Esophagus squamous epithelium (tissue), 5 donors: Measurements from ENCODE around the gene SEMA4D. TPM values are rescaled to one million over a fixed set of nuclear protein-coding genes. Genes with fewer than 3 reads are reported as not detected.

Experiments used
- DNase-seq: peaks from one replicate; lab custom pipeline; 2025; lab: John Stamatoyannopoulos, UW
- H3K27ac ChIP-seq, 4 donors: fragments of 200-600 bp; sonication (generic); one replicate each; pipeline ENCODE4 v1.5.1; 2016 to 2019; ENCODE audit warnings: mild to moderate bottlenecking in 1 of 4
- H3K27me3 ChIP-seq, 4 donors: fragments of 200-600 bp; sonication (generic); 1 replicate in 3 of 4; 2 replicates in 1 of 4; pipeline versions ENCODE4 v1.5.1 to v1.6.0; 2017 to 2021; ENCODE audit warnings: antibody characterized with exemption in 1 of 4
- H3K36me3 ChIP-seq, 3 donors: fragments of 200-600 bp; sonication (generic); one replicate each; pipeline ENCODE4 v1.5.1; 2016 to 2019
- H3K4me1 ChIP-seq, 3 donors: fragments of 200-600 bp; sonication (generic); one replicate each; pipeline ENCODE4 v1.5.1; 2017 to 2019
- H3K4me3 ChIP-seq, 4 donors: fragments of 200-600 bp; sonication (generic); 1 replicate in 3 of 4; 2 replicates in 1 of 4; pipeline ENCODE4 v1.5.1; 2016 to 2019; ENCODE audit warnings: mild to moderate bottlenecking in 2 of 4, moderate library complexity in 1 of 4
- H3K9me3 ChIP-seq, 3 donors: fragments of 200-600 bp; sonication (generic); one replicate each; pipeline ENCODE4 v1.5.1; 2016 to 2019
- POLR2A ChIP-seq, 4 donors: fragments of 450-650 bp; IDR thresholded peaks; one replicate each; pipeline ENCODE4 v1.6.1; 2017; ENCODE audit warnings: antibody characterized with exemption in 4 of 4, mild to moderate bottlenecking in 4 of 4, moderate library complexity in 3 of 4
- WGBS, 2 donors: methylation state at CpG; one replicate each; pipeline ENCODE4 v1.1.5; 2018; 5-methylcytosine and 5-hydroxymethylcytosine counted together
- intact Hi-C: fragments of 100-400 bp; cut with DNase I; formaldehyde crosslinking; loops from one replicate; pipeline ENCODE4 v1.15.0; 2022
- total RNA-seq, 4 donors: library from RNA; depleted of rRNA; stranded (reverse); fragments of >200 nt; gene quantifications; one replicate each; pipeline ENCODE4 v1.1.0, GENCODE V29; 2016
- TF ChIP-seq, protein P1 (sequence below), 6 experiments: fragments of 450-650 bp in 4 of 6; fragments of 200-600 bp in 2 of 6; sonication (generic) in 2 of 6; IDR thresholded peaks; one replicate each; pipeline ENCODE4 v1.5.1; 2016 to 2019; ENCODE audit warnings: antibody characterized with exemption in 6 of 6, mild to moderate bottlenecking in 4 of 6, moderate library complexity in 4 of 6
- donor health status: DM: yes; HTN: yes; CAD: no.

SEMA4D gene
- total RNA-seq, 4 donors from 2014 or later: 12.8 to 52.0 (median 20.5) TPM

DNA sequence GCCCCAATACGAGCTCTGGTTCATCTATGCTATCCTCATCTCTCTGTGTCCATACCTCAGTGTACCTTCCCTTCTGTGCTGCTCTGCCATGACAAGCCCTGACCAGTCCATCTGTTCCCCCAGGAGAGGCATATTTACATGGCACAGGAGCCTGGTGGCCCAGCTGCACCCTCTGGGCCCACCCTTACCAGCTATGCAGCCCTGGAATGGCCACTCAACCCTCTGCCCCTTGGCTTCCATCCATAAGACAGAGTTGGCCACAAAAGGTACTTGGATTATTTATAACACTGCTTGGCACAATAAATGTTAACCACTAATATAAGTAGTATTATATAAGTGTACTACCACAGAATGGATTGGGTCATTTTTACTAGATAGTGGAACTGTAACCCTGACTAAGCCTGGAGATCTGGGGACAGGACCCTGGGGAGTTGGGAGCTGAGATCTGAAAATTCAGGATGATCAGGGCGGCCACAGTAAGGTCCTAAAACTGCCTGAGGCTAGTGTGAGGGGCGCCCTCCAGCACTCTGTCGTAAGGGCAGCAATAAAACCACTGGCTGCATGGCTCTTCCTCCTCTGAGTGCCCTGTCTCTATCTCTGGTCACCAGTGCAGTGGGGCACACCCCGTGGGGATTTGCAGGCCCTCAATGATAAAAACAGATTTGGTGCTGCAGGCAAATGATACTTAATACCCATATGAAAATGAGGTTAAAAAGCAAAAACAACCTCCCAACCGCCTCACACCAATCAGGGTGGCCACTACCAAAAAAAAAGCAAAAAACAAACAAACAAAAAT is 65.8 kb downstream of the SEMA4D start:
- Histone ChIP-seq H3K27me3 (no peaks in the 10 kb centered on the region), H3K36me3 (no peaks in the 10 kb centered on the region), H3K27ac (peak overlapping the region; percentile 28 to 88 (median 59)), H3K9me3 (no peaks in the 10 kb centered on the region), H3K4me3 (no peak overlapping the region), H3K4me1 (peaks cover 31 to 100% (median 32%) of the 10 kb centered on the region in 3 donors)
- no peak for DNase-seq
- TF ChIP-seq, protein P1, sequence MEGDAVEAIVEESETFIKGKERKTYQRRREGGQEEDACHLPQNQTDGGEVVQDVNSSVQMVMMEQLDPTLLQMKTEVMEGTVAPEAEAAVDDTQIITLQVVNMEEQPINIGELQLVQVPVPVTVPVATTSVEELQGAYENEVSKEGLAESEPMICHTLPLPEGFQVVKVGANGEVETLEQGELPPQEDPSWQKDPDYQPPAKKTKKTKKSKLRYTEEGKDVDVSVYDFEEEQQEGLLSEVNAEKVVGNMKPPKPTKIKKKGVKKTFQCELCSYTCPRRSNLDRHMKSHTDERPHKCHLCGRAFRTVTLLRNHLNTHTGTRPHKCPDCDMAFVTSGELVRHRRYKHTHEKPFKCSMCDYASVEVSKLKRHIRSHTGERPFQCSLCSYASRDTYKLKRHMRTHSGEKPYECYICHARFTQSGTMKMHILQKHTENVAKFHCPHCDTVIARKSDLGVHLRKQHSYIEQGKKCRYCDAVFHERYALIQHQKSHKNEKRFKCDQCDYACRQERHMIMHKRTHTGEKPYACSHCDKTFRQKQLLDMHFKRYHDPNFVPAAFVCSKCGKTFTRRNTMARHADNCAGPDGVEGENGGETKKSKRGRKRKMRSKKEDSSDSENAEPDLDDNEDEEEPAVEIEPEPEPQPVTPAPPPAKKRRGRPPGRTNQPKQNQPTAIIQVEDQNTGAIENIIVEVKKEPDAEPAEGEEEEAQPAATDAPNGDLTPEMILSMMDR (IDR thresholded peaks at IDR 0.05): no peak
- no peak for TF ChIP-seq POLR2A (IDR thresholded peaks at IDR 0.05)
- 78 to 86% methylated on average over 4 to 6 of the region's 6 CpGs for WGBS, 2 donors
- intact Hi-C loops: no loop called here

- intact Hi-C loops: no loop called here
- Histone ChIP-seq H3K36me3 (no peaks in the 10 kb centered on the region), H3K27ac (peak overlapping the region; percentile 4 to 88 (median 74)), H3K4me3 (no peak overlapping the region), H3K27me3 (no peaks in the 10 kb centered on the region), H3K9me3 (no peaks in the 10 kb centered on the region), H3K4me1 (peaks cover 21 to 100% (median 22%) of the 10 kb centered on the region in 3 donors)
- 53 to 71% methylated on average over 6 of the region's 6 CpGs for WGBS, 2 donors
- DNase-seq: no peak
- TF ChIP-seq, protein P1 (IDR thresholded peaks at IDR 0.05): no peak
- TF ChIP-seq POLR2A (IDR thresholded peaks at IDR 0.05): no peak
Measured at GRCh38 chr9:89430995-89431394, 66.9 kb downstream of the SEMA4D start.

DNA sequence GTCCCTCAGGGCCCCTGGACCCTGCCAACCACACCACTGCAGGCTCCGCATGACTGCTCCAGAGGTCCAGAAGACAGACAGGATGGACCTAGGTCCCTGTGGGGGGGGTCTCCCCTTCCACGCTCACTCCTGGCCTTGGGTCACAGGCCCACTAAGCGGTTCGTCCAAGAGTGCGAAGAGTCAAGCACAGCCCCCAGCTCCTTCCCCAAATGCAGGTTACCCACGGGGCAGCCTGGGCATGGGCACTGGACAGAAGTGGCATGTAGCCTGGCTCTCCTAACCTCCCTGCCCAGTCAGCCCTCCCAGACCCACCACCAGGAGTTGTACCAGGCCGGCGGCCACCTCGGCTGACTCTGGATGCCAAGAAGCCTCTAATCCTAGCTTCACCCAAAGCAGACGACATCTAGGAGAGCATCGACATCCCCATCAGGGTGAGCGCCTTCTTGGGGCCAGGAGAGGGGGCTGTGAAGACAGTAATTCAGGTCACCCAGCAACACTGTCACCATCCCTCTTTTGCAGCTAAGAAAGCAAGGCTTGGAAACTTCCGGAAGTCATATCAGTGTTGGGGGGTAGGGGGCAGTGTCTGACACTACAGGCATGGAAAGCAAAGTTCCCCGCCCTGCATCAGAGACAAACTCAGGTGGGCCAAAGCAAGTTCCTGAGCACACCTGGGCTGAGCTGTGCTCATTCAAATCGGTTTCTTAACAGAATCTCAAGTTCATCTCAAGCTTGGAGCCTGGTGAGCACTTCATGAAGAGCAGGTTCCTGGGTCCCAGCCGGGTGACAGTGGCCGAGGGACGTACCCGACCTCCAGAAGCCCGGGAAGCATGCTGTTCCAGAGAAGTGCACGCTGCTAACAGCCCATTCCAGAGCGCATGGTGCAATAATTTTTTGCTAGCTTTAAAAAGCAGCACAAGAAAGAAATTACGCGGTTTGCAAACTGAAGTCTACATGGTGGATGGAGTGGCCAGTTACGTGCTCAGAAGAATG is 68.7 kb downstream of the SEMA4D start:
- H3K9me3 ChIP-seq: no peaks in the 10 kb centered on the region
- no peak for DNase-seq
- no peak overlapping the region for H3K4me3 ChIP-seq
- H3K27me3 ChIP-seq: no peaks in the 10 kb centered on the region
- WGBS, 2 donors: 88 to 90% methylated on average over 13 to 20 of the region's 25 CpGs
- H3K4me1 ChIP-seq: peaks cover 9 to 93% (median 18%) of the 10 kb centered on the region in 3 donors
- intact Hi-C loops: no loop called here
- no peaks in the 10 kb centered on the region for H3K36me3 ChIP-seq
- H3K27ac ChIP-seq: peak overlapping the region in 2 of 4 donors; percentile 17 to 88
- TF ChIP-seq, protein P1 (IDR thresholded peaks at IDR 0.05): peak in 2 of 6 experiments; percentile 30 to 40
- TF ChIP-seq POLR2A (IDR thresholded peaks at IDR 0.05): no peak

DNA sequence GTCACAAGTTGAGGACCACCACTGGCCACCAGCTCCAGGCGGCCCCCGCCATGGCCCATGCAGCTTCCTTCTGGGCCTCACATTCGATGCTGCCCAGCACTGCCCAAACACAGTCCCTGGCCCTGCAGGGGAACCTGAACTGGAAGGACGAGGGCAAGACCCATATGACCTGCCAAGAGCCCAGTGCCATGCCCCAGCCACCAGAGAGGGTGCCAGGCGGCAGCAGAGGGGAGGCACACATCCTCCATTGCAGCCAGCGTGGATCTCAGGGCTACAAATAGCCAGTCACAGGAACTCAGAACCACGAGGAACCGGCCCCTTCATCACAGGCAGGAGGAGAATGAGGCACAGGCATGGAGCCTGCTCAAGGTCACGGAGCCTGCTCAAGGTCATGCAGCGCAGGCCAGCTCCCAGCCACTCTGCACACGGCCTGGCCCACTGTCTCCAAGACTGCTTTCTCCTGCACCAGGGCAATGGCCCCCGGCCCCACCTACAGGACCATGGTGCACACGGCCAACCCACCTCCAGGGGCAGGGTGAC is 69.6 kb downstream of the SEMA4D start:
- Histone ChIP-seq H3K36me3 (no peaks in the 10 kb centered on the region), H3K4me1 (peaks cover 9 to 84% (median 18%) of the 10 kb centered on the region in 3 donors), H3K9me3 (no peaks in the 10 kb centered on the region), H3K27ac (peak overlapping the region in 2 of 4 donors; percentile 5 to 34), H3K27me3 (no peaks in the 10 kb centered on the region), H3K4me3 (no peak overlapping the region)
- WGBS, 2 donors: 96% methylated on average over 5 of the region's 13 CpGs; no CpG with 5 or more reads in 1 of the 2 donors
- intact Hi-C loops: no loop called here
- no peak for DNase-seq
- TF ChIP-seq, protein P1 (IDR thresholded peaks at IDR 0.05): no peak
- TF ChIP-seq POLR2A (IDR thresholded peaks at IDR 0.05): no peak
